PC-9 (cell line): ENCODE results near the gene PPRC1.

ENCODE experiments used
- CTCF ChIP-seq: fragments of 200-600 bp; sonication (generic); conservative IDR thresholded peaks from 2 replicates; pipeline ENCODE4 v1.6.1; 2017; ENCODE audit warnings: mixed run types, antibody characterized with exemption, mild to moderate bottlenecking, moderate library complexity
- EZH2 ChIP-seq: fragments of 200-600 bp; sonication (generic); IDR thresholded peaks from 2 replicates; pipeline ENCODE4 v1.8.0; 2017; ENCODE audit warnings: antibody characterized with exemption, low read depth

GRCh38 chr10:102141583-102142107, 8.8 kb downstream of the PPRC1 start:
- TF ChIP-seq CTCF (no peak), EZH2 (no peak)
